IMR-90 (cell line): ENCODE results near the gene SOX6.

ENCODE experiments used
- CEBPB ChIP-seq: IDR thresholded peaks from 2 replicates; pipeline ENCODE4 v1.6.1; 2012; ENCODE audit warnings: low read depth, low read length, improper control_type of control experiment
- CHD1 ChIP-seq: IDR thresholded peaks from 2 replicates; pipeline ENCODE4 v1.6.1; 2012; ENCODE audit warnings: low read depth, low read length, improper control_type of control experiment
- CTCF ChIP-seq: conservative IDR thresholded peaks from 2 replicates; pipeline ENCODE4 v1.5.1; 2012; ENCODE audit warnings: mild to moderate bottlenecking, low read depth, low read length, improper control_type of control experiment
- MAFK ChIP-seq: IDR thresholded peaks from 2 replicates; pipeline ENCODE4 v1.6.1; 2012; ENCODE audit warnings: low read depth, low read length, improper control_type of control experiment
- MAZ ChIP-seq: IDR thresholded peaks from 2 replicates; pipeline ENCODE4 v1.6.1; 2012; ENCODE audit warnings: low read depth, mild to moderate bottlenecking, low read length, improper control_type of control experiment, moderate library complexity, borderline replicate concordance
- MXI1 ChIP-seq: IDR thresholded peaks from 2 replicates; pipeline ENCODE4 v1.6.1; 2012; ENCODE audit warnings: low read depth, mild to moderate bottlenecking, low read length, moderate library complexity, borderline replicate concordance
- POLR2A ChIP-seq: IDR thresholded peaks from 2 replicates; pipeline ENCODE4 v1.6.1; 2012; ENCODE audit warnings: mild to moderate bottlenecking, low read depth, low read length
- RAD21 ChIP-seq: IDR thresholded peaks from 2 replicates; pipeline ENCODE4 v1.6.1; 2012; ENCODE audit warnings: low read length, improper control_type of control experiment
- RFX5 ChIP-seq: IDR thresholded peaks from 2 replicates; pipeline ENCODE4 v1.8.0; 2012; ENCODE audit warnings: low read depth, mild to moderate bottlenecking, low read length, moderate library complexity
- SMC3 ChIP-seq: fragments of 150-350 bp; IDR thresholded peaks from 2 replicates; pipeline ENCODE4 v1.6.1; 2016; ENCODE audit warnings: low read depth, mild to moderate bottlenecking, antibody characterized with exemption, low read length, moderate library complexity
- TF ChIP-seq, protein P1 (sequence below): fragments of 150-350 bp; IDR thresholded peaks from 2 replicates; pipeline ENCODE4 v1.6.1; 2016; ENCODE audit warnings: low read depth, mild to moderate bottlenecking, low read length, moderate library complexity, borderline replicate concordance

DNA sequence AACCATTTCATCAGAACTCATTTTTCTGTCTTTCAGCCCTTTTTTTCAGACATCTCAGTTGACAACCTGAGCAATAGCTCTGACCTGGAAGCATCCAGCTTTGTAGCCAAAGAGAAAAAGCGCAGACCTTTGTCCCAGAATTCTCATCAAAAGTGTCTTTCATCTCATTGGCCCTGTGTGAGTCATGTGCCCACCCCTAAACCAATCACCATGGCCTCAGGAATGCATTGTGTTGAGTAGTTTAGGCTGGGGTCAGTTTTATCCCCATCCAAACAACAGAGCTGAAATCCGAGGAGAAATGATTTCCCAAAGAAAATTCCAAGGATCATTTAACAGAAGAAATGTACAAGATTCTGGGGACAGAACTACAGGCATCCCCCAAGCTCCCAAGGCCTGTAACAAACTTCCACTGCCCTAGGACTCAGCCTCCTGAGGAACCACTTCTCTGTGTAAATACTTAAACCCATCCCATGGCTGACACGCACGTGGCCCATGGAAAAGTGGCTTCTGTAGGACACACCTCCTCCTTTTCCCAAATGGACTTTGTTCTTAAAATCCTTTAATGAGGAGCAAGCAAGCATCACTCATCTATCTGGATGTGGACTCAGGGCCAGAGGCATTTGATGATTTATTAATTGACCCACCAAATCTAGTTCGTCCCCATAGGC is 429.0 kb downstream of the SOX6 start:
- TF ChIP-seq POLR2A (no peak), CTCF (no peak), MXI1 (no peak), RAD21 (no peak), SMC3 (no peak), MAFK (no peak), CHD1 (no peak), MAZ (no peak), CEBPB (no peak), RFX5 (no peak)
- TF ChIP-seq, protein P1, sequence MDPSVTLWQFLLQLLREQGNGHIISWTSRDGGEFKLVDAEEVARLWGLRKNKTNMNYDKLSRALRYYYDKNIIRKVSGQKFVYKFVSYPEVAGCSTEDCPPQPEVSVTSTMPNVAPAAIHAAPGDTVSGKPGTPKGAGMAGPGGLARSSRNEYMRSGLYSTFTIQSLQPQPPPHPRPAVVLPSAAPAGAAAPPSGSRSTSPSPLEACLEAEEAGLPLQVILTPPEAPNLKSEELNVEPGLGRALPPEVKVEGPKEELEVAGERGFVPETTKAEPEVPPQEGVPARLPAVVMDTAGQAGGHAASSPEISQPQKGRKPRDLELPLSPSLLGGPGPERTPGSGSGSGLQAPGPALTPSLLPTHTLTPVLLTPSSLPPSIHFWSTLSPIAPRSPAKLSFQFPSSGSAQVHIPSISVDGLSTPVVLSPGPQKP: no peak
